Aorta (tissue), 5 donors: ENCODE results near the gene DCPS. TPM values are rescaled to one million over a fixed set of nuclear protein-coding genes. Genes with fewer than 3 reads are reported as not detected.

Experiments used
- ATAC-seq: fragments of 200-7000 bp; cut with Tn5 transposase; one replicate; pipeline ENCODE4 v1.9.1; 2022; ENCODE audit warnings: moderate library complexity; ENCODE audit not compliant: low FRiP score
- DNase-seq, 2 donors: peaks; one replicate each; pipeline ENCODE4 v3.0.0-alpha.2; 2020
- H3K27ac ChIP-seq, 2 donors: one replicate each; pipeline ENCODE4 v1.5.1; 2013; ENCODE audit warnings: low read length in 2 of 2, mild to moderate bottlenecking in 2 of 2, moderate library complexity in 2 of 2, control low read depth in 1 of 2, inconsistent platforms in 1 of 2, low read depth in 1 of 2
- H3K27me3 ChIP-seq, 2 donors: one replicate each; pipeline ENCODE4 v1.6.1; 2013; ENCODE audit warnings: control low read depth in 1 of 2, low read length in 1 of 2, mild to moderate bottlenecking in 1 of 2, moderate library complexity in 1 of 2; ENCODE audit not compliant: insufficient read depth in 2 of 2, control insufficient read depth in 1 of 2
- H3K36me3 ChIP-seq, 2 donors: one replicate each; pipeline ENCODE4 v1.6.1; 2013; ENCODE audit warnings: control low read depth in 1 of 2, low read length in 1 of 2, mild to moderate bottlenecking in 1 of 2; ENCODE audit not compliant: insufficient read depth in 2 of 2, control insufficient read depth in 1 of 2
- H3K4me1 ChIP-seq, 2 donors: one replicate each; pipeline ENCODE4 v1.6.1; 2013; ENCODE audit warnings: low read length in 2 of 2, control low read depth in 1 of 2, mild to moderate bottlenecking in 1 of 2, moderate library complexity in 1 of 2; ENCODE audit not compliant: insufficient read depth in 2 of 2, control insufficient read depth in 1 of 2
- H3K4me3 ChIP-seq, 2 donors: one replicate each; pipeline ENCODE4 v1.5.1; 2013; ENCODE audit warnings: low read length in 2 of 2, control low read depth in 1 of 2, mild to moderate bottlenecking in 1 of 2
- H3K9me3 ChIP-seq: one replicate; pipeline ENCODE4 v1.6.1; 2013; ENCODE audit warnings: mild to moderate bottlenecking, low read length; ENCODE audit not compliant: control insufficient read depth
- WGBS, 2 donors: extraction: QIAGEN DNeasy Blood & Tissue Kit; methylation state at CpG; one replicate each; pipeline ENCODE4 v1.1.7; 2013; 5-methylcytosine and 5-hydroxymethylcytosine counted together
- intact Hi-C, 2 donors: fragments of 100-400 bp; cut with DNase I; formaldehyde crosslinking; loops; one replicate each; pipeline versions ENCODE4 v1.14.2 to v1.15.0; 2022
- polyA plus RNA-seq, 2 donors: library from polyadenylated mRNA; stranded (reverse); fragments of 200-250 nt; gene quantifications; one replicate each; pipeline ENCODE4 v1.2.3, GENCODE V29; 2013
- total RNA-seq, 2 donors: library from RNA; stranded (reverse); fragmentation: NEBNext Ultra II Directional; extraction: Animal tissue kit (Norgen Biotek cat#: 25700); gene quantifications; one replicate each; pipeline ENCODE4 v1.2.1, GENCODE V29; 2021
- donor health status: healthy with polysubstance abuse.
- donor health status: Bipolar disorder and iron deficiency.
- donor health status: DM: no; HTN: no; CAD: no.
- donor health status: DM: no; HTN: no; CAD: no.
- donor health status: DM: yes; HTN: yes; CAD: no.

DCPS gene
- total and polyA plus RNA-seq, 4 donors: 7.9 to 9.9 (median 9.3) TPM

DNA sequence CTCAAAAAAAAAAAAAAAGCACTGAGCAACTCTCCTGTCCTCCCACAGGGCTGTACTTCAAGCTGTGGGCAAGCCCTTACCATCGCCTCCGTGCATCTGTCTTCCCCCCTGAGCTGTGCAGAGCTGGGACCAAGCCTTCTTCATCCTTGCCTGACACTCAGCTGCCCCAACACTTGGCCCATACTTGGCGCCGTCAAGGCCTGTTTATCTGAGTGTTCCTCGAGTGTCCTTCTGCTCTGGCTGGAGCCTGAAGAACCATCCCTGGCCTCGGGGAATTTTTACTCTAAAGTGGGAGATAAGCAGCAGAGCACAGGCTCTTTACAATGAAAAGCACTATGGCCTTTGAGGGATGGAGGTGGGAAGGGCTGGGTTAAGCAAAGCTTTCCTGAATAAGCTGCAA, 22.6 kb upstream of the DCPS start:
- intact Hi-C loops: no loop called here
- H3K4me3 ChIP-seq: no peak overlapping the region
- no peak overlapping the region for H3K27ac ChIP-seq
- no peaks in the 10 kb centered on the region for H3K9me3 ChIP-seq
- WGBS, 2 donors: 84 to 90% methylated on average over 6 of the region's 6 CpGs
- no peak for ATAC-seq
- no peaks in the 10 kb centered on the region for H3K27me3 ChIP-seq
- H3K36me3 ChIP-seq: no peaks in the 10 kb centered on the region
- DNase-seq: no peak
- no peaks in the 10 kb centered on the region for H3K4me1 ChIP-seq

DNA sequence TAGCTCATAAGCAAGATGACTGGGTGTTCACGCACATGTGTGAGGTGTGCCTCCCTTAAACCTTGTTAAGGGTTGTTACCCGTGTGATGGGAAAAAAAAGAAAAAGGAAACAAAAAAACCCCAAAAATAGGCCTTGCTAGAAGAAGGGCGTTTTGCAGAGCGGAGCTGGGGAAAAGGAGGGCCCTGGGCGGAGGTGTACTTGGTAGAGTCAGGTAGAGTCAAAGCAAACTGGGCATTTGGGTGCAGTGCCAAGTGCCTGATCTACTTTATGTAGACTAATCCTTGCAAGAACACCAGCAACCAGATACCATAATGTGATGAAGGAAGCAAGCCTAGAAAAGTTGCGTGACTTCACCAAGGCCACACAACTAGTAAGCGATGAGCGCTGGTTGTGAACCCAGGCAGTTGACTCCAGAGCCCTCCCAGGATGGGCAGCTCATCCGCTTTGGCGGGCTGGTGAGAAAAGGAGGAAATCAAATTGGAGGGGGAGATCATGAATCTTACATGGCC, 22.1 kb upstream of the DCPS start:
- ATAC-seq: no peak
- peak overlapping the region in 1 of 2 donors; percentile 95 for H3K27ac ChIP-seq
- H3K27me3 ChIP-seq: no peaks in the 10 kb centered on the region
- intact Hi-C loops: loop anchor here in 1 of 2 donors (2.0 kb wide), 1 partner anchor 13 kb away; the partner anchor contains the start of genes FOXRED1 and SRPRA
- 93 to 95% methylated on average over 10 of the region's 10 CpGs for WGBS, 2 donors
- H3K4me1 ChIP-seq: no peaks in the 10 kb centered on the region
- no peaks in the 10 kb centered on the region for H3K36me3 ChIP-seq
- H3K4me3 ChIP-seq: no peak overlapping the region
- no peaks in the 10 kb centered on the region for H3K9me3 ChIP-seq
- DNase-seq: no peak

DNA sequence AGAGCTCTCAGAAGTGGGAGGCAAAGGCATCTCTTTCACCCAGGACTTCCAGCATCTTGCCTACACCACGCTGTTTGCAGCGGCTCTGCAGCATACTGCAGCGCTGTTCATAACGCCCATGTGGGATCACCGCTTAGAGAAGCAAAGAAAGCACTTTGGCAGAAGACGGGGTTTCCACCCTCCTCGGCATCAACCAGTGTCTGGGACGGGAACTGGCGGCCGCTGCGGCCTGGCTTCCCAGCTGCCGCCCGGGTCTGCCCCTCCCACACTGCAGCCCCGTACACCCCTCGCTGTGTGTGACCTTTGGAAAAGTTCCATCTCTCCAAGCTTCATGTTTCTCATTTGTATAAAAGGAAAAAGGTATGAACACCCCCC, 21.5 kb upstream of the DCPS start:
- 0 to 1% methylated on average over 15 of the region's 15 CpGs for WGBS, 2 donors
- intact Hi-C loops: loop anchor here in 1 of 2 donors (2.0 kb wide), 1 partner anchor 14 kb away; the partner anchor contains the start of genes FOXRED1 and SRPRA
- Histone ChIP-seq H3K27me3 (no peaks in the 10 kb centered on the region), H3K4me1 (no peaks in the 10 kb centered on the region), H3K4me3 (peak overlapping the region; percentile 70), H3K27ac (peak overlapping the region in 1 of 2 donors; percentile 95), H3K36me3 (no peaks in the 10 kb centered on the region), H3K9me3 (no peaks in the 10 kb centered on the region)
- DNase-seq (peak; percentile 78 to 82), ATAC-seq (peak; percentile 67)

DNA sequence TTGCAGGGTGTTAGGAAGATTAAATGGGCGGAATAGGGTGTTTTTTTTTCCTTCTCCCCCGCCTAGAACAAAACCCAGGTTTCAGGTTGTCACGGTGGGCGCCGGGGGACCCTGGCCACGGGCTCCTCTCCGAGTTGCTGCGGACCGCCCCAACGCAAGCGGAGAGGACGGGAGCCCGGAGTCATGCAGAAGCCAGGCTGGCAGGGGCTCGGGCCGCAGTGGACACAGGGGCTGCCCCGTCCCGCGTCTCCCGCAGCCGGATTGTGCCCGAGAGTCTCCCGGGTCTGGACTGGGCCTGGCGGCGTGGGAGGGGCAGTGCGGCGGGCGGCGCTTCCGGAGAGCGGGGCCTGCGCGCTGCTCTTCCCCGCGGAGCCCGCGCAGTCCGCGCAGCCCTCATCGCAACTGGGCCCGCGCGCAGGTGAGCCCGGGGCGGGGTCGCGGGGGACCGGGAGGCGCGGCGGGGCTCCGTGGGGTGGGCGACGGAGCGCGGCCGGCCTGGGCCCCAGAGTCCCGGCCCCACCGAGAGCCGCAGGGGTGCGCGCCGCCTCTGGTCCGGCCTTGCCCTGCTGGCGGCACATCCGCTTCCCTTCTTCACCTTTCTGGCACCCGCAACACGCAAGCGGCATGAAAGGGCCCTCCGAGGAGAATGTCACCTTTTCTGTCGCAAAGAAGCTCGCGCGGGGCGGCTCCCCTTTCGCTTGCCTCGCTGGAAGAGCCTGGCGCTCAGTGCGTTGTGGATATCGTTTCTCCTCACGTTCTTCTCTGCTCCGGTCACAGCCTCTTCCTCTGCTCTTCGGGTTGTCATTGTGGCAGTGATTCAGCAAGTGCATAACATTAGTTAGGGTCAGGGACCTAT, 20.9 kb upstream of the DCPS start, which contains the start of gene TIRAP:
Gene TIRAP (plus strand): TSS at position 358 of the 856 bp plus-strand sequence. CDS start 7,802 bp downstream, outside the sequence.
- ATAC-seq (peak; percentile 94), DNase-seq (peak; percentile 84 to 88)
- H3K4me1 ChIP-seq: no peaks in the 10 kb centered on the region
- intact Hi-C loops: loop anchor here in 1 of 2 donors (2.0 kb wide), 1 partner anchor 14 kb away; the partner anchor contains the start of genes FOXRED1 and SRPRA
- 0% methylated on average over 55 to 82 of the region's 82 CpGs for WGBS, 2 donors
- H3K4me3 ChIP-seq: peak within 1 kb of the TSS; percentile 70
- H3K36me3 ChIP-seq: no peaks in the 10 kb centered on the region
- H3K9me3 ChIP-seq: no peaks in the 10 kb centered on the region
- H3K27me3 ChIP-seq: no peaks in the 10 kb centered on the region
- peak within 1 kb of the TSS; percentile 89 to 95 for H3K27ac ChIP-seq

DNA sequence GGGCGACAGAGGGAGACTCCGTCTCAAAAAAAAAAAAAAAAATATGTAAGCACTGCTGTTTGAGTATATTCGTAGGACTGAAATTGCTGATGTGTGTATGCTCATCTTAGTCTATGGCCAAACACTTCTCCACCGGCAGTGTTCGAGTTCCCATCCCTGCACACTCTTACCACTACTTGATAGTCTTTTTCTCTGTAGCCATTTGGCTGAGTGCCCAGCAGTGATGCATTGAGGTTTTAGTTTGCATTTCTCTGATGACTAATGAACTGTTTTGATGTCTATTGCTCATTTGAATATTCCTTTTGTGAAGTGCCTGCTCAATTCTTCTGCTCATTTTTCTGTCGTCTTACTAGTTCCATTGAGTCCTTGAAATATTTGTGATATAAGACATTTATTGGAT, 19.0 kb upstream of the DCPS start:
- no peak for ATAC-seq

DNA sequence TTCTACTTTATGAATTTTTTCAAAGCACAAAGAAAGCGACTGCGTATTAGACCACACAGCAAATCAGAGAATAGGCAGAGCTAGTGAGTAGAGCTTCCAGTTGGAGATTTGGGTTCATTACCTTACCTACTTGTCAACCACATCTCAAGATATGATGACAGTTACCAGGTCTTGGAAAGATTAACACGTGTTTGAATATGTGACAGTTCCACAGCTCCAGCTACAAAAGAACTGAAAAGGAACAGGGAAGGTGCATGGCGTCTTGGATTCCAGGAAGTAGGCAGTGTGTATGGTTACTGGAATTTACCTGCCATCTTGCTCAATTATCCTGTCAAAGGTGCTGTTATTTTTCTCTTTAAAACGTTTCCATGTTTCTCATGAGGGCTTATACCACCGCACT, 15.6 kb upstream of the DCPS start:
- ATAC-seq: no peak
- peaks cover 3 to 4% of the 10 kb centered on the region in 2 donors for H3K36me3 ChIP-seq
- 85 to 86% methylated on average over 6 of the region's 6 CpGs for WGBS, 2 donors

More for the DNA sequence above, 19.0 kb upstream of the DCPS start:
- Histone ChIP-seq H3K9me3 (no peaks in the 10 kb centered on the region), H3K4me1 (no peaks in the 10 kb centered on the region), H3K36me3 (peaks cover 0 to 2% of the 10 kb centered on the region in 2 donors), H3K27ac (no peak overlapping the region), H3K27me3 (no peaks in the 10 kb centered on the region), H3K4me3 (no peak overlapping the region)
- intact Hi-C loops: no loop called here
- DNase-seq: peak; percentile 82 to 87
- 75 to 82% methylated on average over 6 of the region's 6 CpGs for WGBS, 2 donors

DNA sequence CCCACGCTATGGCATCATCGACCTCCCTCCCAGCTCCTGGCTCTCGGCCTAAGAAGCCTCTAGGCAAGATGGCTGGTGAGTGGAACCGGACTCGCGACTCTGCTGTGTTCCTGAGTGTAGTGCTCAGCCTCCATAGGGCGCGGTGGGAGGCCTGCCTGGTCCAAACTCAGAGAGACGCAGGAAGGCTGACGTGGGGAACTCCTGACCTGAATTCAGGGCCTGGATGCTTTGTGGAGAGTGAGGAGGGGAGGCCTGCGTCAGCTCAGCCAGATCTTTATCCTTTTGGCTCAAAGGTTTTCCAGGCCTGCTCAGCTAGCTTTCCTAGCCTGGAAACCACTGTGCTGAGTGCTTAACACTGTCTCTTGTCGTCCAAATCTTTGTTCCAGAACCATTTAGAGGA, 13.0 kb upstream of the DCPS start:
- Histone ChIP-seq H3K4me1 (no peaks in the 10 kb centered on the region), H3K27ac (no peak overlapping the region), H3K27me3 (no peaks in the 10 kb centered on the region), H3K4me3 (no peak overlapping the region), H3K9me3 (no peaks in the 10 kb centered on the region), H3K36me3 (peaks cover 6 to 8% of the 10 kb centered on the region in 2 donors)
- intact Hi-C loops: no loop called here
- 80 to 83% methylated on average over 12 of the region's 12 CpGs for WGBS, 2 donors
- peak; percentile 60 for ATAC-seq
- no peak for DNase-seq

More for the DNA sequence above, 15.6 kb upstream of the DCPS start:
- Histone ChIP-seq H3K9me3 (no peaks in the 10 kb centered on the region), H3K4me3 (no peak overlapping the region), H3K4me1 (no peaks in the 10 kb centered on the region), H3K27ac (no peak overlapping the region), H3K27me3 (no peaks in the 10 kb centered on the region)
- no peak for DNase-seq
- intact Hi-C loops: no loop called here

DNA sequence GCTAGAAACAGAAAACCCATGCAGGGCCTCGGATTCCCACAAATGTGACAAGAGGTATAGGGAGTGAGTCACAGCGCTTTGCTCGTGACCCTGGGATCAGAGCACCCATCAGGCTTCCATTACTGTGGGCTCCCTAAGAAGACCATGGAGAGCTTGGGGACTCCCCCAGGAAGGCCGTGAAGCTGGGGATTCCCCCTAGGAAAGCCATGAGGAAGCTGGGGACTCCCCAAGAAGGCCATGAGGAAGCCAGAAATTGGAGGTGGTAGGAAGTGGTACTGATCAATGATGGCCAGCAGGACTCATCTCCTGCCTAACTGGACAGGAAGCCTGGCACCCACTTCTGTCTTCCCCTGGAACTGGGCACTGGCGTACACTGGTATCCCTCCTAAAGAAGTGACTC, 10.1 kb upstream of the DCPS start:
- Histone ChIP-seq H3K4me1 (no peaks in the 10 kb centered on the region), H3K9me3 (no peaks in the 10 kb centered on the region), H3K27me3 (no peaks in the 10 kb centered on the region), H3K36me3 (peaks cover 6 to 8% of the 10 kb centered on the region in 2 donors), H3K4me3 (no peak overlapping the region), H3K27ac (no peak overlapping the region)
- 92 to 94% methylated on average over 5 of the region's 5 CpGs for WGBS, 2 donors
- intact Hi-C loops: no loop called here
- DNase-seq: no peak
- no peak for ATAC-seq
